ENCODE data around the gene MYCBP. TPM values are rescaled to one million over a fixed set of nuclear protein-coding genes. Genes with fewer than 3 reads are reported as not detected.

Gene MYCBP
- total RNA-seq, 6 donors from 2014 or later = 2.8 to 23.7 (median 12.9) TPM

- DNase-seq (no peak), ATAC-seq (ENCODE audit: low FRiP score in 2 of 2) (no peak)
- Histone ChIP-seq H3K4me1 (peaks cover 27 to 62% (median 35%) of the 10 kb centered on the region in 4 donors), H3K36me3 (peaks cover 3 to 20% (median 5%) of the 10 kb centered on the region in 4 donors), H3K27ac (peak overlapping the region in 3 of 4 donors; percentile 45 to 96 (median 93)), H3K27me3 (no peaks in the 10 kb centered on the region), H3K9me3 (no peaks in the 10 kb centered on the region), H3K4me3 (peak overlapping the region; percentile 84 to 95 (median 92))
- WGBS, 2 donors = 5 to 13% methylated on average over 6 of the region's 6 CpGs
- TF ChIP-seq EP300 (IDR thresholded peaks at IDR 0.05) (no peak), CTCF (IDR thresholded peaks at IDR 0.05) (no peak), POLR2AphosphoS5 (IDR thresholded peaks at IDR 0.05) (no peak), POLR2A (IDR thresholded peaks at IDR 0.05) (no peak)
These were observed 12.7 kb downstream of the MYCBP start for GRCh38 chr1:38860454-38860795.

GRCh38 chr1:38859561-38860453, 13.3 kb downstream of the MYCBP start, which contains the start of gene RRAGC:
RRAGC (minus strand) TSS chr1:38859772; CDS start chr1:38859646, 126 bp downstream.
- peak; percentile 99 for ATAC-seq (ENCODE audit: low FRiP score in 2 of 2)
- H3K4me1 ChIP-seq = peaks cover 27 to 62% (median 36%) of the 10 kb centered on the region in 4 donors
- WGBS, 2 donors = 0 to 1% methylated on average over 13 to 19 of the region's 70 CpGs
- H3K27ac ChIP-seq = peak within 1 kb of the TSS; percentile 85 to 96 (median 94)
- peak within 1 kb of the TSS; percentile 84 to 95 (median 92) for H3K4me3 ChIP-seq
- TF ChIP-seq POLR2A (IDR thresholded peaks at IDR 0.05) (peak in 2 of 4 donors; percentile 52 to 74), POLR2AphosphoS5 (IDR thresholded peaks at IDR 0.05) (peak; percentile 81 to 87), EP300 (IDR thresholded peaks at IDR 0.05) (peak in 2 of 4 donors; percentile 50 to 59), CTCF (IDR thresholded peaks at IDR 0.05) (peak in 1 of 6 experiments; percentile 27)
- H3K27me3 ChIP-seq = no peaks in the 10 kb centered on the region
- peaks cover 4 to 21% (median 7%) of the 10 kb centered on the region in 4 donors for H3K36me3 ChIP-seq
- no peaks in the 10 kb centered on the region for H3K9me3 ChIP-seq
- DNase-seq = peak; percentile 100

GRCh38 chr1:38858833-38859560, 14.2 kb downstream of the MYCBP start:
- 0 to 1% methylated on average over 10 to 22 of the region's 51 CpGs for WGBS, 2 donors
- ATAC-seq (ENCODE audit: low FRiP score in 2 of 2) (peak; percentile 54 to 56), DNase-seq (peak; percentile 84 to 94)
- Histone ChIP-seq H3K36me3 (peaks cover 4 to 28% (median 13%) of the 10 kb centered on the region in 4 donors), H3K4me3 (peak overlapping the region; percentile 36 to 95 (median 92)), H3K27me3 (no peaks in the 10 kb centered on the region), H3K4me1 (peaks cover 27 to 58% (median 36%) of the 10 kb centered on the region in 4 donors), H3K27ac (peak overlapping the region; percentile 85 to 96 (median 94)), H3K9me3 (no peaks in the 10 kb centered on the region)
- TF ChIP-seq POLR2AphosphoS5 (IDR thresholded peaks at IDR 0.05) (peak; percentile 44 to 46), CTCF (IDR thresholded peaks at IDR 0.05) (no peak), EP300 (IDR thresholded peaks at IDR 0.05) (peak in 1 of 4 donors; percentile 66), POLR2A (IDR thresholded peaks at IDR 0.05) (peak in 1 of 4 donors; percentile 48)

- ATAC-seq (ENCODE audit: low FRiP score in 2 of 2) = no peak
- Histone ChIP-seq H3K36me3 (peaks cover 4 to 82% (median 37%) of the 10 kb centered on the region in 4 donors), H3K9me3 (no peaks in the 10 kb centered on the region), H3K4me1 (peaks cover 6 to 23% (median 19%) of the 10 kb centered on the region in 4 donors), H3K4me3 (no peak overlapping the region), H3K27me3 (no peaks in the 10 kb centered on the region), H3K27ac (no peak overlapping the region)
- DNase-seq = no peak
- TF ChIP-seq CTCF (IDR thresholded peaks at IDR 0.05) (no peak), POLR2AphosphoS5 (IDR thresholded peaks at IDR 0.05) (no peak), EP300 (IDR thresholded peaks at IDR 0.05) (no peak), POLR2A (IDR thresholded peaks at IDR 0.05) (no peak)
- WGBS, 2 donors = 61 to 62% methylated on average over 4 of the region's 4 CpGs
These were observed 20.4 kb downstream of the MYCBP start for GRCh38 chr1:38852780-38853179.
